ENCODE data around the gene CBR1.

DNA sequence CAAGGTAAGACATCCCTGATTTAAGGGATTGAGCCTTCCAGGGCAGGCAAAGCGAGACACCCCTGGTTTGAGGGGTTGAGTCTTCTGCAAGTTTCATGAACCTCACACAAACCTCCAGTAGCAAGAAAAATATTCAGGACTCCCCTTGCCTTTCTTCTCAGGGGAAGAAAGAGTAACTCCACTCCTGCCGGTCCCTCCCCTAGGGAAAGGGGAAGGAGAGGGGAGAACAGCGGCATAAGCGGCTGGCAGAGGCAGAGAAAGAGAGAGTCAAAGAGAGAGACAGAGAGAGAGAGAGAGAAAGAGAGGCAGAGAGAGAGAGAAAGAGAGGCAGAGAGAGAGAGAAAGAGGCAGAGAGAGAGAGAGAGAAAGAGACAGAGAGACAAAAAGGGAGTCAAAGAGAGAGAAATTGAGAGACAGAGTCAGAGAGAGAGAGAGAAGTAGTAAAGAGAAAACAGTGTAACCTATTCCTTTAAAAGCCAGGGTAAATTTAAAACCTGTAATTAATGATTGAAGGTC lies 35.6 kb downstream of the CBR1 start:
- no peak for TF ChIP-seq CTCF (IDR thresholded peaks at IDR 0.05; ENCODE audit: low read depth, low read length, poor library complexity, severe bottlenecking)
- no peak for TF ChIP-seq EZH2phosphoT487 (IDR thresholded peaks at IDR 0.05; ENCODE audit: borderline replicate concordance, low read length)
